PFSK-1 (cell line): Measurements from ENCODE around the gene FBXL2.

Experiments used
- FOXP2 ChIP-seq: optimal IDR thresholded peaks from 2 replicates; pipeline ENCODE3; 2011; ENCODE audit warnings: borderline replicate concordance, control low read depth, inconsistent platforms; ENCODE audit not compliant: insufficient read depth; ENCODE audit errors: extremely low read length, extremely low read depth
- POLR2AphosphoS5 ChIP-seq: IDR thresholded peaks from 2 replicates; pipeline ENCODE4 v1.6.1; 2012; ENCODE audit warnings: low read depth, mild to moderate bottlenecking, control low read depth, low read length, moderate library complexity
- REST ChIP-seq, 2 experiments: IDR thresholded peaks; 2 replicates each; pipeline versions ENCODE4 v1.6.1 to v1.8.0; 2011 to 2012; ENCODE audit warnings: low read depth in 2 of 2, low read length in 2 of 2, control low read depth in 1 of 2, inconsistent platforms in 1 of 2, mild to moderate bottlenecking in 1 of 2, moderate library complexity in 1 of 2; ENCODE audit not compliant: insufficient read depth in 1 of 2
- SIN3A ChIP-seq: IDR thresholded peaks from 2 replicates; pipeline ENCODE4 v1.6.1; 2012; ENCODE audit warnings: mild to moderate bottlenecking, low read length, moderate library complexity, borderline replicate concordance; ENCODE audit not compliant: insufficient read depth
- TAF1 ChIP-seq: IDR thresholded peaks from 2 replicates; pipeline ENCODE4 v1.6.1; 2012; ENCODE audit warnings: low read length, control low read depth, borderline replicate concordance; ENCODE audit not compliant: insufficient read depth

FBXL2 gene

GRCh38 chr3:33273628-33274027, 3.6 kb upstream of the FBXL2 start:
- no peak for TF ChIP-seq POLR2AphosphoS5
- no peak for TF ChIP-seq SIN3A
- no peak for TF ChIP-seq TAF1
- TF ChIP-seq FOXP2, result no peak
- no peak for TF ChIP-seq REST (IDR thresholded peaks at IDR 0.05; ENCODE audit: insufficient read depth in 1 of 2, low read depth in 2 of 2, low read length in 2 of 2)

GRCh38 chr3:33278163-33278562, 921 bp downstream of the FBXL2 start:
- TF ChIP-seq SIN3A, result no peak
- no peak for TF ChIP-seq TAF1
- TF ChIP-seq REST (IDR thresholded peaks at IDR 0.05; ENCODE audit: insufficient read depth in 1 of 2, low read depth in 2 of 2, low read length in 2 of 2), result no peak

- TF ChIP-seq REST (IDR thresholded peaks at IDR 0.05; ENCODE audit: insufficient read depth in 1 of 2, low read depth in 2 of 2, low read length in 2 of 2) (no peak), TAF1 (no peak), POLR2AphosphoS5 (no peak)
Measured at GRCh38 chr3:33287672-33288282, 10.5 kb downstream of the FBXL2 start.

GRCh38 chr3:33299395-33300081, 22.3 kb downstream of the FBXL2 start:
- TF ChIP-seq REST (IDR thresholded peaks at IDR 0.05; ENCODE audit: insufficient read depth in 1 of 2, low read depth in 2 of 2, low read length in 2 of 2) (no peak), FOXP2 (no peak), POLR2AphosphoS5 (no peak), SIN3A (no peak), TAF1 (no peak)

- TF ChIP-seq TAF1 (no peak), FOXP2 (no peak), SIN3A (no peak), POLR2AphosphoS5 (no peak), REST (IDR thresholded peaks at IDR 0.05; ENCODE audit: insufficient read depth in 1 of 2, low read depth in 2 of 2, low read length in 2 of 2) (no peak)
Measured at GRCh38 chr3:33312361-33312760, 35.1 kb downstream of the FBXL2 start.
